CD8-positive, alpha-beta memory T cell (primary cell): ENCODE results near the gene IZUMO1. TPM values are rescaled to one million over a fixed set of nuclear protein-coding genes. Genes with fewer than 3 reads are reported as not detected.

ENCODE experiments used
- CTCF ChIA-PET: fragments of 350-600 bp; sonication (Branson Sonifier 250); formaldehyde crosslinking; loops from one replicate; lab custom pipeline; 2021; ENCODE audit warnings: antibody characterized with exemption; lab: Charles Lee
- POLR2A ChIA-PET: fragments of 350-600 bp; sonication (Branson Sonifier 250); formaldehyde crosslinking; loops from one replicate; lab custom pipeline; 2021; ENCODE audit warnings: antibody characterized with exemption; lab: Charles Lee
- DNase-seq, 5 donors: peaks; one replicate each; pipeline versions ENCODE4 v3.0.0 to v3.0.0-alpha.2; 2020 to 2022; ENCODE audit warnings: mixed read lengths in 1 of 5
- H3K27ac ChIP-seq: one replicate; pipeline ENCODE4 v1.7.0; 2013; ENCODE audit warnings: low read depth, mild to moderate bottlenecking, low read length, moderate library complexity
- H3K27me3 ChIP-seq: 2 replicates; pipeline ENCODE4 v1.7.0; 2013; ENCODE audit warnings: low read length, mild to moderate bottlenecking; ENCODE audit not compliant: insufficient read depth, poor library complexity, severe bottlenecking
- H3K36me3 ChIP-seq: 2 replicates; pipeline ENCODE4 v1.7.0; 2013; ENCODE audit warnings: mild to moderate bottlenecking, low read length, moderate library complexity; ENCODE audit not compliant: insufficient read depth
- H3K4me1 ChIP-seq: 2 replicates; pipeline ENCODE4 v1.7.0; 2013; ENCODE audit warnings: mild to moderate bottlenecking, low read length, moderate library complexity; ENCODE audit not compliant: insufficient read depth
- H3K4me3 ChIP-seq: 2 replicates; pipeline ENCODE4 v1.7.0; 2013; ENCODE audit warnings: mild to moderate bottlenecking, low read length
- H3K9me3 ChIP-seq: 2 replicates; pipeline ENCODE4 v1.7.0; 2013; ENCODE audit warnings: mild to moderate bottlenecking, low read length
- H3K27ac Mint-ChIP-seq, 8 donors: one replicate each; pipeline ENCODE4 v1.8.0; 2020 to 2021; ENCODE audit warnings: mixed read lengths in 8 of 8, mild to moderate bottlenecking in 6 of 8, inconsistent platforms in 3 of 8, moderate library complexity in 3 of 8
- H3K27me3 Mint-ChIP-seq, 2 donors: one replicate each; pipeline ENCODE4 v1.8.0; 2020 to 2021; ENCODE audit warnings: mixed read lengths in 2 of 2, mild to moderate bottlenecking in 1 of 2, moderate library complexity in 1 of 2
- H3K36me3 Mint-ChIP-seq, 3 donors: one replicate each; pipeline ENCODE4 v1.8.0; 2020 to 2021; ENCODE audit warnings: mixed read lengths in 3 of 3, inconsistent platforms in 1 of 3, mild to moderate bottlenecking in 1 of 3
- H3K4me1 Mint-ChIP-seq, 3 donors: one replicate each; pipeline ENCODE4 v1.8.0; 2020 to 2021; ENCODE audit warnings: mixed read lengths in 3 of 3, inconsistent platforms in 1 of 3, mild to moderate bottlenecking in 1 of 3
- H3K4me3 Mint-ChIP-seq, 7 donors: one replicate each; pipeline ENCODE4 v1.8.0; 2020 to 2021; ENCODE audit warnings: mixed read lengths in 7 of 7, mild to moderate bottlenecking in 6 of 7, moderate library complexity in 4 of 7, inconsistent platforms in 2 of 7
- H3K9me3 Mint-ChIP-seq, 5 donors: one replicate each; pipeline ENCODE4 v1.8.0; 2020 to 2022; ENCODE audit warnings: mixed read lengths in 5 of 5, mild to moderate bottlenecking in 3 of 5, moderate library complexity in 2 of 5, inconsistent platforms in 1 of 5
- polyA plus RNA-seq: library from polyadenylated mRNA; unstranded; fragments of 300-500 nt; fragmentation: Illumina TruSeq; gene quantifications from one replicate; pipeline ENCODE4 v1.2.3, GENCODE V29; 2021
- total RNA-seq, 2 experiments: library from RNA; stranded (reverse); gene quantifications; one replicate each; pipeline ENCODE4 v1.2.3, GENCODE V29; 2021

Gene IZUMO1
- total and polyA plus RNA-seq, 3 experiments from 2014 or later = not detected

GRCh38 chr19:48784527-48784926, 37.8 kb upstream of the IZUMO1 start:
- CTCF ChIA-PET = interaction anchor here (0.6 to 1.8 kb wide), 4 partner anchors 11 to 441 kb away, joined by 3 to 7 read pairs (median 3); partner anchors contain the start of genes GYS1 and RUVBL2
- Mint-ChIP-seq H3K4me1 (peaks cover 3 to 4% (median 4%) of the 10 kb centered on the region in 3 donors), H3K27me3 (peaks cover 17 to 24% of the 10 kb centered on the region in 2 donors), H3K27ac (no peak overlapping the region), H3K9me3 (no peaks in the 10 kb centered on the region), H3K4me3 (no peak overlapping the region), H3K36me3 (no peaks in the 10 kb centered on the region)
- POLR2A ChIA-PET = interaction anchor here (0.6 kb wide), 1 partner anchor 348 kb away, joined by 3 read pairs; no protein-coding TSS in a partner anchor
- DNase-seq = no peak
- H3K36me3 ChIP-seq = no peaks in the 10 kb centered on the region
- no peaks in the 10 kb centered on the region for H3K4me1 ChIP-seq
- no peaks in the 10 kb centered on the region for H3K9me3 ChIP-seq
- H3K4me3 ChIP-seq = no peak overlapping the region
- H3K27ac ChIP-seq = no peak overlapping the region
- no peaks in the 10 kb centered on the region for H3K27me3 ChIP-seq

- H3K36me3 ChIP-seq = no peaks in the 10 kb centered on the region
- H3K27me3 Mint-ChIP-seq = peaks cover 15 to 23% of the 10 kb centered on the region in 2 donors
- CTCF ChIA-PET = interaction anchor here (1.6 kb wide), 1 partner anchor 62 kb away, joined by 5 read pairs; no protein-coding TSS in a partner anchor
- no peak overlapping the region for H3K27ac Mint-ChIP-seq
- H3K4me1 ChIP-seq = no peaks in the 10 kb centered on the region
- POLR2A ChIA-PET = interaction anchor here (0.7 kb wide), 1 partner anchor 64 kb away, joined by 6 read pairs; no protein-coding TSS in a partner anchor
- peaks cover 3 to 4% (median 4%) of the 10 kb centered on the region in 3 donors for H3K4me1 Mint-ChIP-seq
- peak overlapping the region; percentile 59 for H3K27ac ChIP-seq
- H3K27me3 ChIP-seq = no peaks in the 10 kb centered on the region
- no peaks in the 10 kb centered on the region for H3K9me3 Mint-ChIP-seq
- H3K4me3 ChIP-seq = no peak overlapping the region
- no peaks in the 10 kb centered on the region for H3K9me3 ChIP-seq
- DNase-seq = no peak
- H3K4me3 Mint-ChIP-seq = no peak overlapping the region
- no peaks in the 10 kb centered on the region for H3K36me3 Mint-ChIP-seq
Observed at GRCh38 chr19:48780631-48781391, 34.1 kb upstream of the IZUMO1 start.

GRCh38 chr19:48779636-48780035, 32.9 kb upstream of the IZUMO1 start:
- H3K27ac ChIP-seq = no peak overlapping the region
- no peaks in the 10 kb centered on the region for H3K9me3 ChIP-seq
- ChIA-PET POLR2A (no interaction called here), CTCF (interaction anchor here (1.1 to 1.6 kb wide), 2 partner anchors 8 to 63 kb away, joined by 3 to 5 read pairs; no protein-coding TSS in a partner anchor)
- peaks cover 3 to 4% (median 4%) of the 10 kb centered on the region in 3 donors for H3K4me1 Mint-ChIP-seq
- no peak overlapping the region for H3K4me3 Mint-ChIP-seq
- H3K36me3 Mint-ChIP-seq = no peaks in the 10 kb centered on the region
- DNase-seq = no peak
- peaks cover 8 to 13% of the 10 kb centered on the region in 2 donors for H3K27me3 Mint-ChIP-seq
- no peaks in the 10 kb centered on the region for H3K36me3 ChIP-seq
- no peaks in the 10 kb centered on the region for H3K9me3 Mint-ChIP-seq
- no peaks in the 10 kb centered on the region for H3K4me1 ChIP-seq
- no peak overlapping the region for H3K27ac Mint-ChIP-seq
- no peaks in the 10 kb centered on the region for H3K27me3 ChIP-seq
- no peak overlapping the region for H3K4me3 ChIP-seq

DNA sequence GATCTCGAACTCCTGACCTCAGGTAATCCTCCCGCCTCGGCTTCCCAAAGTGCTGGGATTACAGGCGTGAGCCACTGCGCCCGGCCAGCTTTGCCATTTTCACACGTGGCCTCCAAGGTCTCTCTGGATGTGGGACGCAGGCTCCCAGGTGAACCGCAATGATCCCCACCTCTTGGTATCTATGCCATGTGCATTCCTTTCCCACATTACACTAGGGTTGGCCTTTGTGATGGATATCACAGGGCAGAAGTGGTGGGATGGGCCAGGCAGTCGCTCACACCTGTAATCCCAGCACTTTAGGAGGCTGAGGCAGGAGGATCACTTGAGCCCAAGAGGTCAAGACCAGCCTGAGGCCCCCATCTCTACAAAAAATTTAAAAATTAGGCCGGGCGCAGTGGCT, 31.0 kb upstream of the IZUMO1 start:
- no peaks in the 10 kb centered on the region for H3K27me3 ChIP-seq
- Mint-ChIP-seq H3K27ac (no peak overlapping the region), H3K4me1 (peaks cover 3 to 4% (median 4%) of the 10 kb centered on the region in 3 donors), H3K4me3 (no peak overlapping the region), H3K9me3 (no peaks in the 10 kb centered on the region), H3K27me3 (peaks cover 4 to 8% of the 10 kb centered on the region in 2 donors), H3K36me3 (no peaks in the 10 kb centered on the region)
- CTCF ChIA-PET = interaction anchor here (1.5 kb wide), 1 partner anchor 62 kb away, joined by 3 read pairs; no protein-coding TSS in a partner anchor
- H3K4me3 ChIP-seq = no peak overlapping the region
- POLR2A ChIA-PET = no interaction called here
- no peak overlapping the region for H3K27ac ChIP-seq
- no peak for DNase-seq
- H3K9me3 ChIP-seq = no peaks in the 10 kb centered on the region
- no peaks in the 10 kb centered on the region for H3K36me3 ChIP-seq
- H3K4me1 ChIP-seq = no peaks in the 10 kb centered on the region

DNA sequence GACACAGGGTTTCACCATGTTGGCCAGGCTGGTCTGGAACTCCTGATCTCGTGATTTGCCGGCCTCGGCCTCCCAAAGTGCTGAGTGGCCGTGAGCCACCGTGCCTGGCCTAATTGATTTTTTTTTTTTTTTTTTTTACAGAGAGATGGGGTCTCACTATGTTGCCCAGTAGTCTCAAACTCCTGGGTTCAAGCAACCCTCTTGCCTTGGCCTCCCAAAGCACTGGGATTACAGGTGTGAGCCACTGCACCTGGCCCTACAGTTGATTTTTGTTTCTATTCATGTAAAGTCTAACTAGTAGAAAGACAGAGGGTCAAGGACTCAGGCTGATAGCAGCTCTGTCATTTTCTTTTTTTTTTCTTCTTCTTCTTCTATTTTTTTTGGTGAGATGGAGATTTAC, 30.4 kb upstream of the IZUMO1 start:
- Mint-ChIP-seq H3K27me3 (peaks cover 3 to 8% of the 10 kb centered on the region in 2 donors), H3K9me3 (no peaks in the 10 kb centered on the region), H3K27ac (no peak overlapping the region), H3K4me3 (no peak overlapping the region), H3K4me1 (no peaks in the 10 kb centered on the region), H3K36me3 (no peaks in the 10 kb centered on the region)
- Histone ChIP-seq H3K27me3 (no peaks in the 10 kb centered on the region), H3K4me1 (no peaks in the 10 kb centered on the region), H3K4me3 (no peak overlapping the region), H3K36me3 (no peaks in the 10 kb centered on the region), H3K9me3 (no peaks in the 10 kb centered on the region), H3K27ac (no peak overlapping the region)
- DNase-seq = no peak
- ChIA-PET POLR2A (no interaction called here), CTCF (no interaction called here)

GRCh38 chr19:48772503-48772953, 25.8 kb upstream of the IZUMO1 start:
- H3K36me3 ChIP-seq = no peaks in the 10 kb centered on the region
- no peaks in the 10 kb centered on the region for H3K27me3 ChIP-seq
- no peak overlapping the region for H3K4me3 Mint-ChIP-seq
- H3K27ac Mint-ChIP-seq = no peak overlapping the region
- DNase-seq = no peak
- ChIA-PET CTCF (interaction anchor here (0.6 kb wide), 1 partner anchor 298 kb away, joined by 3 read pairs; no protein-coding TSS in a partner anchor), POLR2A (no interaction called here)
- H3K27ac ChIP-seq = no peak overlapping the region
- no peaks in the 10 kb centered on the region for H3K36me3 Mint-ChIP-seq
- H3K9me3 ChIP-seq = no peaks in the 10 kb centered on the region
- no peaks in the 10 kb centered on the region for H3K4me1 Mint-ChIP-seq
- no peak overlapping the region for H3K4me3 ChIP-seq
- no peaks in the 10 kb centered on the region for H3K9me3 Mint-ChIP-seq
- H3K27me3 Mint-ChIP-seq = peaks cover 6 to 21% of the 10 kb centered on the region in 2 donors
- no peaks in the 10 kb centered on the region for H3K4me1 ChIP-seq

DNA sequence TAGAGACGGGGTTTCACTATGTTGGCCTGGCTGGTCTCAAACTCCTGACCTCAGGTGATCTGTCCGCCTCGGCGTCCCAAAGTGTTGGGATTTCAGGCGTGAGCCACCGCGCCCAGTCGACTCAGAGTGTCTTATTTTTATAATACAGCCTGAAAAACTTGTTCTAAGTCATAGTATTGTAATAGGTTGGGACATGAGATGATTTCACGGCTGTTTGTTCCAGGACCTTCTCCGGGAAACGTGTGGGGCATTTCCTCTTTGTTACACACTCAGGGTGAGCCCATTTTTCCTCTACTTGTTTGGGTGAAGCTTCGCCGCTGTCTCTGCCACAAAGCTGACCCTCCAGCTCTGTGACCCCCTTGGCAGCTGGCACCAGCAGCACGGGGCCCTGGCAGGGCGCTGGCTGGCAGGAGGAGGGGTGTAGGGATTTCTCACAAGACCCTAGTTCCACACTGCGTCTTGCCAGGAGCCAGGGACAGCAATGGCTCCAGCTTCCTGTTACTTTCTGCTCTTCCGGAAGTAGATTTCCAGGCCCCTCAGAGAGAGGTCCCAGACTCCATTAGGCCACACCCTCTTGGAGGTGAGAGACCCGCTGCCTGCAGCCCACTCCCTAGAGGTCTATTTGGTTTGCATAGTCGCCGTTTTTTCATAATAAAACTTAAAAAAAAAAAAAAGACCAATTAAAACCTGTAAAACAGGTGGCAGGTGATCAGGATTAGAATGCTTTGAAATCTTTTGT, 24.2 kb upstream of the IZUMO1 start:
- H3K4me3 Mint-ChIP-seq = no peak overlapping the region
- no peaks in the 10 kb centered on the region for H3K4me1 ChIP-seq
- no peak overlapping the region for H3K4me3 ChIP-seq
- POLR2A ChIA-PET = no interaction called here
- peaks cover 6 to 26% of the 10 kb centered on the region in 2 donors for H3K27me3 Mint-ChIP-seq
- no peaks in the 10 kb centered on the region for H3K27me3 ChIP-seq
- H3K9me3 Mint-ChIP-seq = no peaks in the 10 kb centered on the region
- CTCF ChIA-PET = interaction anchor here (1.6 kb wide), 1 partner anchor 72 kb away, joined by 3 read pairs; no protein-coding TSS in a partner anchor
- no peak overlapping the region for H3K27ac ChIP-seq
- no peaks in the 10 kb centered on the region for H3K9me3 ChIP-seq
- no peaks in the 10 kb centered on the region for H3K36me3 Mint-ChIP-seq
- no peaks in the 10 kb centered on the region for H3K36me3 ChIP-seq
- H3K27ac Mint-ChIP-seq = no peak overlapping the region
- no peaks in the 10 kb centered on the region for H3K4me1 Mint-ChIP-seq
- no peak for DNase-seq
